Measurements from ENCODE around the gene TMCO1.
"Not testable (repeated sequence)": the region's sequence is repeated elsewhere in the genome, so short reads cannot be mapped to it uniquely, and the experiment has no call there.

The TMCO1 gene

GRCh38 chr1:165712764-165713163 is 55.9 kb downstream of the TMCO1 start:
- H3K36me3 Mint-ChIP-seq (ENCODE audit: low read depth) = no peaks in the 10 kb centered on the region
- H3K27me3 Mint-ChIP-seq (ENCODE audit: low read depth) = peaks cover 12% of the 10 kb centered on the region
- H3K4me3 Mint-ChIP-seq = no peak overlapping the region
- peaks cover 3% of the 10 kb centered on the region for H3K9me3 Mint-ChIP-seq
- H3K27ac Mint-ChIP-seq = no peak overlapping the region
- no peak for TF ChIP-seq CTCF (IDR thresholded peaks at IDR 0.05; ENCODE audit: unreplicated experiment in 3 of 3)
- no peaks in the 10 kb centered on the region for H3K4me1 Mint-ChIP-seq

GRCh38 chr1:165707984-165708706 is 60.5 kb downstream of the TMCO1 start:
- Mint-ChIP-seq H3K4me3 (no peak overlapping the region), H3K9me3 (peaks cover 3% of the 10 kb centered on the region), H3K36me3 (ENCODE audit: low read depth) (no peaks in the 10 kb centered on the region), H3K27me3 (ENCODE audit: low read depth) (peaks cover 18% of the 10 kb centered on the region), H3K27ac (no peak overlapping the region), H3K4me1 (no peaks in the 10 kb centered on the region)
- no peak for TF ChIP-seq CTCF (IDR thresholded peaks at IDR 0.05; ENCODE audit: unreplicated experiment in 3 of 3)

- Mint-ChIP-seq H3K27me3 (ENCODE audit: low read depth) (peaks cover 10% of the 10 kb centered on the region), H3K9me3 (no peaks in the 10 kb centered on the region), H3K4me1 (peaks cover 3% of the 10 kb centered on the region), H3K36me3 (ENCODE audit: low read depth) (no peaks in the 10 kb centered on the region), H3K27ac (no peak overlapping the region), H3K4me3 (no peak overlapping the region)
- TF ChIP-seq CTCF (IDR thresholded peaks at IDR 0.05; ENCODE audit: unreplicated experiment in 3 of 3) = no peak
Observed at GRCh38 chr1:165703648-165704047, 65.0 kb downstream of the TMCO1 start.

GRCh38 chr1:165701922-165702321 is 66.7 kb downstream of the TMCO1 start:
- Mint-ChIP-seq H3K4me1 (peaks cover 13% of the 10 kb centered on the region), H3K27ac (peak overlapping the region in 1 of 3 experiments; percentile 75), H3K4me3 (peak overlapping the region in 2 of 3 experiments; percentile 9 to 19)
- not testable (repeated sequence) for H3K36me3 Mint-ChIP-seq (ENCODE audit: low read depth); H3K27me3 Mint-ChIP-seq (ENCODE audit: low read depth); H3K9me3 Mint-ChIP-seq

GRCh38 chr1:165699577-165699976 is 69.1 kb downstream of the TMCO1 start:
- peaks cover 26% of the 10 kb centered on the region for H3K4me1 Mint-ChIP-seq
- peaks cover 2% of the 10 kb centered on the region for H3K9me3 Mint-ChIP-seq
- no peak overlapping the region for H3K27ac Mint-ChIP-seq
- H3K27me3 Mint-ChIP-seq (ENCODE audit: low read depth) = peaks cover 5% of the 10 kb centered on the region
- peak overlapping the region; percentile 53 to 73 (median 56) for H3K4me3 Mint-ChIP-seq
- no peak for TF ChIP-seq CTCF (IDR thresholded peaks at IDR 0.05; ENCODE audit: unreplicated experiment in 3 of 3)
- peaks cover 16% of the 10 kb centered on the region for H3K36me3 Mint-ChIP-seq (ENCODE audit: low read depth)

- Mint-ChIP-seq H3K4me1 (peaks cover 26% of the 10 kb centered on the region), H3K27me3 (ENCODE audit: low read depth) (peaks cover 5% of the 10 kb centered on the region), H3K4me3 (peak overlapping the region; percentile 95 to 99 (median 99)), H3K36me3 (ENCODE audit: low read depth) (peaks cover 21% of the 10 kb centered on the region), H3K9me3 (peaks cover 2% of the 10 kb centered on the region), H3K27ac (peak overlapping the region; percentile 83 to 94 (median 93))
- TF ChIP-seq CTCF (IDR thresholded peaks at IDR 0.05; ENCODE audit: unreplicated experiment in 3 of 3) = no peak
Observed at GRCh38 chr1:165698761-165699052, 70.0 kb downstream of the TMCO1 start.

Measured in nephron (organoid).